ENCODE measurements around the gene KCNK15.
"Not testable (repeated sequence)": the region's sequence is repeated elsewhere in the genome, so short reads cannot be mapped to it uniquely, and the experiment has no call there.

The KCNK15 gene

GRCh38 chr20:44758247-44759101, 12.8 kb downstream of the KCNK15 start:
- no peak for DNase-seq (ENCODE audit: low spot score)

GRCh38 chr20:44759595-44759994, 13.9 kb downstream of the KCNK15 start:
- no peak for DNase-seq (ENCODE audit: low spot score)

GRCh38 chr20:44761423-44761822, 15.8 kb downstream of the KCNK15 start:
- DNase-seq (ENCODE audit: low spot score) = no peak

- peak; percentile 65 for DNase-seq (ENCODE audit: low spot score)
Measured at GRCh38 chr20:44762466-44763140, 16.9 kb downstream of the KCNK15 start.

- DNase-seq (ENCODE audit: low spot score) = not testable (repeated sequence)
Measured at GRCh38 chr20:44763798-44764197, 18.1 kb downstream of the KCNK15 start.

GRCh38 chr20:44765091-44765490, 19.4 kb downstream of the KCNK15 start:
- DNase-seq (ENCODE audit: low spot score) = no peak

GRCh38 chr20:44765701-44766347, 20.2 kb downstream of the KCNK15 start:
- no peak for DNase-seq (ENCODE audit: low spot score)

- no peak for DNase-seq (ENCODE audit: low spot score)
Measured at GRCh38 chr20:44768256-44768655, 22.6 kb downstream of the KCNK15 start.

- no peak for DNase-seq (ENCODE audit: low spot score)
Measured at GRCh38 chr20:44768854-44769480, 23.3 kb downstream of the KCNK15 start.

GRCh38 chr20:44769481-44769863, 23.8 kb downstream of the KCNK15 start:
- no peak for DNase-seq (ENCODE audit: low spot score)

GRCh38 chr20:44770484-44771171, 25.0 kb downstream of the KCNK15 start:
- DNase-seq (ENCODE audit: low spot score) = no peak

- DNase-seq (ENCODE audit: low spot score) = no peak
Measured at GRCh38 chr20:44771172-44771535, 25.5 kb downstream of the KCNK15 start.

- no peak for DNase-seq (ENCODE audit: low spot score)
Measured at GRCh38 chr20:44772636-44773035, 27.0 kb downstream of the KCNK15 start.

GRCh38 chr20:44773070-44773829, 27.6 kb downstream of the KCNK15 start:
- DNase-seq (ENCODE audit: low spot score) = no peak

GRCh38 chr20:44776980-44777379, 31.3 kb downstream of the KCNK15 start:
- DNase-seq (ENCODE audit: low spot score) = no peak

- no peak for DNase-seq (ENCODE audit: low spot score)
Measured at GRCh38 chr20:44780226-44780625, 34.6 kb downstream of the KCNK15 start.

- no peak for DNase-seq (ENCODE audit: low spot score)
Measured at GRCh38 chr20:44781118-44781517, 35.5 kb downstream of the KCNK15 start.

GRCh38 chr20:44781791-44782190, 36.1 kb downstream of the KCNK15 start:
- DNase-seq (ENCODE audit: low spot score) = no peak

- no peak for DNase-seq (ENCODE audit: low spot score)
Measured at GRCh38 chr20:44784688-44785087, 39.0 kb downstream of the KCNK15 start.

- peak; percentile 32 for DNase-seq (ENCODE audit: low spot score)
Measured at GRCh38 chr20:44785768-44786167, 40.1 kb downstream of the KCNK15 start.

GRCh38 chr20:44787299-44787698, 41.6 kb downstream of the KCNK15 start:
- no peak for DNase-seq (ENCODE audit: low spot score)
